GM18909 (cell line): ENCODE measurements around the gene NFE2L1.
A peak's percentile ranks its signal among the peaks of the same experiment; 100 is the strongest.
"Not testable (repeated sequence)": the region's sequence is repeated elsewhere in the genome, so short reads cannot be mapped to it uniquely, and the experiment has no call there.

Experiments
- ATAC-seq: cut with Tn5 transposase; IDR thresholded peaks from one replicate; pipeline ENCODE4 v1.9.1; 2021; ENCODE audit warnings: mild to moderate bottlenecking; ENCODE audit not compliant: unreplicated experiment, poor library complexity

NFE2L1 gene

DNA sequence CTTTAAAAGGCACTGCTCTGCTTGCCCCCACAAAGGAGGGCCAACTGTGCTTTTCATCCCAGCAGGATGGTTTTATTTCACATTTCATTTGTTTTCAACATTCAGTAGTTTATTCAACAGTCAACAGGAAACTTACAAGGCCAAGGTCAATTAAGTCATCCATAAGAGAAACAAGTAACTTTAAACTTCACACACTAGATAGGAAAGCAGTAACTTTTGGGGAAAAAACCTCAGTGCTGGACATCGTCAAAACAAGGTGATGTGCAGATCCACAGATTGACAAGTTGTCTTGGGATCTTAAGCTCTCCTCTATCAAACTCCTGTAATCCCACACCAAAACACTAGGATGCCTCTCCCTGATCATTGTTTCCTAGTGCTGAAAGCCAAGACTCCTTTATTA is 18.5 kb downstream of the NFE2L1 start:
- ATAC-seq = no peak

- no peak for ATAC-seq
Observed at GRCh38 chr17:48067245-48067644, 19.1 kb downstream of the NFE2L1 start.

DNA sequence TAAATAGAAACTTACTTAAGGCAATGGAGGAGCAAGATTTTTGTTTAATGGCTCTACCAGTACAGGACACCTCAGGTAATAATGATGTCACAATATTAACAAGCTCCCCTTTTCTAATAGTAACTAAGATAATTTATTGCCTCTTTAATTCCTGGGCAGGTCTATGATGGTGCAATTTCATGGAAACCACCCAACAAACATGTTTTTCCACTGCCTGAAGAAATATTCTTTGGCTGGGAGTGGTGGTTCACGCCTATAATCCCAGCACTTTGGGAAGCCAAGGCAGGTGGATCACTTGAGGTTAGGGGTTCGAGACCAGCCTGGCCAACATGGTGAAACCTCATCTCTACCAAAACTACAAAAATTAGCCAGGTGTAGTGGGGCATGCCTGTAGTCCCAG is 19.6 kb downstream of the NFE2L1 start:
- ATAC-seq = not testable (repeated sequence)

DNA sequence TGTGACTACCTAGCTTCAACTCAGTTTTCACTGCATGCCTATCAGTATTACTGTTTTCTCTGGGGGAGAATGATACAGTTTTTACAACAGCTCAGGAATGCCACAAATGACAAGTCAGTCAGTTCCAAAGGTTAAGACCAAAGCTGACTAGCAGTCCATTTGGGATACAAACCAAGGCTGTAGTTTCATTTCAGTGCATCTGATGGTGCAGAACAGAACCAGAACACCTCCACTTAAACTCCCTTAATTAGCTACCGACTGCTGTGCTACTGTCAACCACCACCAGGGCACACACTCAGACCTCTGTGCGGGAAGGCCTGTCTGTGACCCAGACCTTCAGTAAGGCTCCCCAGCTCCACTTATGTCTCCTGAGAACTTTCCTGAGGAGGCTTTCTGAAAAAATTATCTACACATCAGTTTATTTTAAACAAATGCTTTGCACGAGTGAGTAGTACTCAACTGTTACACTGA is 20.4 kb downstream of the NFE2L1 start:
- ATAC-seq = no peak

GRCh38 chr17:48070195-48070594 is 22.0 kb downstream of the NFE2L1 start:
- no peak for ATAC-seq

- ATAC-seq = no peak
Observed at GRCh38 chr17:48071654-48072053, 23.5 kb downstream of the NFE2L1 start.

- not testable (repeated sequence) for ATAC-seq
Observed at GRCh38 chr17:48072811-48073210, 24.7 kb downstream of the NFE2L1 start.

DNA sequence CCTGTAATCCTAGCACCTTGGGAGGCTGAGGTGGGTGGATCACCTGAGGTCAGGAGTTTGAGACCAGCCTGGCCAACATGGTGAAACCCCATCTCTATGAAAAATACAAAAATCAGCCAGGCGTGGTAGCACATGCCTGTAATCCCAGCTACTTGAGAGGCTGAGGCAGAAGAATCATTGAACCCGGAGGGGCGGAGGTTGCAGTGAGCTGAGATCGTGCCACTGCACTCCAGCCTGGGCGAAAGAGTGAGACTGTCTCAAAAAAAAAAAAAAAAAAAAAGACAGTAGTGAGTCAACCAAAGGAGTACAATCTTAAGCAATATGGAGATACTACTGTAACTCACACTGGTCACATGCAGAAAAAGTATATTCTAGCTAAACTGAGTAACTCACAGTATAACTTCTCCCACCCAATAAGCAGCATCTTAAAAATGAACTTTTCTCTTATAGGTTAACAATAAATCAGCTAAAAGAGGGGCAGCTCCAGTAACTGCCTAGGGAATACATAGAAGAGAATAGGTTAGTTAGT is 25.5 kb downstream of the NFE2L1 start:
- not testable (repeated sequence) for ATAC-seq

- no peak for ATAC-seq
Observed at GRCh38 chr17:48074322-48075081, 26.3 kb downstream of the NFE2L1 start.

DNA sequence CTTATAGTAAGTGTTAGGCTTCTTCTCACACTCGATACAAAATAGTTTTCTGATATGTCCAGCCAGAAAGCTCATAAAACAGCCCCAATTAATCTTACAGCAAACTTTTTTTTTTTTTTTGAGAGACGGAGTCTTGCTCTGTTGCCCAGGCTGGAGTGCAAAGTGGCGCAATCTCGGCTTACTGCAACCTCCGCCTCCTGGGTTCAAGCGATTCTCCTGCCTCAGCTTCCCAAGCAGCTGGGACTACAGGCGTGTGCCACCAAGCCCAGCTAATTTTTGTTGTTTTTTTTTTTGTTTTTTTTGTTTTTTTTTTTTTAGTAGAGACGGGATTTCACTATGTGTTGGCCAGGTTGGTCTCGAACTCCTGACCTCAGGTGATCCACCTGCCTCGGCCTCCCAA is 29.0 kb downstream of the NFE2L1 start:
- not testable (repeated sequence) for ATAC-seq

DNA sequence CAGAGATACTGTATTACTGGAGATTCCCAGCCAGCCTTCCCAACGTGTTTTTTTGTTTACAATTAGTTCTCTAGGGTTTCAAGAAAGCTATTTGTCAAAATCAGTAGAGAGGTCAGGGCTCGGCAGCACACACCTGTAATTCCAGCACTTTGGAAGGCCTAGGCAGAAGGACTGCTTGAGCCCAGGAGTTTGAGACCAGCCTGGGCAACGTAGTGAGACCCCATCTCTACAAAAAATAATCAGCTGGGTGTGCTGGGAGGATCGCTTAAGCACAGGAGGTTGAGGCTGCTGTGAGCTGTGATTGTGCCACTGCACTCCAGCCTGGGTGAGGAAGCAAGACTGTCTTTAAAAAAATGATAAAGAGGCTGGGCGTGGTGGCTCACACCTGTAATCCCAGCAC is 33.7 kb downstream of the NFE2L1 start:
- ATAC-seq = no peak

DNA sequence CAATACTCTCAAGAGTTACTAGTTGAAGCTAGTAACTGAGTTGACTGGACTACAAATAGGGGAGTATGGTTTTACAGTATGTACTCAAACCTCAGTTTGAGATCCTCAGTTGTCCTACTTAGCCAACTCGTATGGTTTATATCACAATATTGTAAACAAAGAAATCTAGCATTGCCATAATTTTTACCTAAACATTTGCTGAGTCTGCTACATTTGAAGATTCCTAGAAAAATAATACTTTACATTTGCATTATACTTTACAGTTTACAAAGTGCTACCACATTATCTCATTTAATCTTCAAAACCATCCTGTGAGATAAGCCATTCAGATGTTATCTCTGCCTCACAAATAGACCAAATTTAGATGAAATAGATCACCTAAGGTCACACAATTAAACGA is 36.8 kb downstream of the NFE2L1 start:
- ATAC-seq = no peak

DNA sequence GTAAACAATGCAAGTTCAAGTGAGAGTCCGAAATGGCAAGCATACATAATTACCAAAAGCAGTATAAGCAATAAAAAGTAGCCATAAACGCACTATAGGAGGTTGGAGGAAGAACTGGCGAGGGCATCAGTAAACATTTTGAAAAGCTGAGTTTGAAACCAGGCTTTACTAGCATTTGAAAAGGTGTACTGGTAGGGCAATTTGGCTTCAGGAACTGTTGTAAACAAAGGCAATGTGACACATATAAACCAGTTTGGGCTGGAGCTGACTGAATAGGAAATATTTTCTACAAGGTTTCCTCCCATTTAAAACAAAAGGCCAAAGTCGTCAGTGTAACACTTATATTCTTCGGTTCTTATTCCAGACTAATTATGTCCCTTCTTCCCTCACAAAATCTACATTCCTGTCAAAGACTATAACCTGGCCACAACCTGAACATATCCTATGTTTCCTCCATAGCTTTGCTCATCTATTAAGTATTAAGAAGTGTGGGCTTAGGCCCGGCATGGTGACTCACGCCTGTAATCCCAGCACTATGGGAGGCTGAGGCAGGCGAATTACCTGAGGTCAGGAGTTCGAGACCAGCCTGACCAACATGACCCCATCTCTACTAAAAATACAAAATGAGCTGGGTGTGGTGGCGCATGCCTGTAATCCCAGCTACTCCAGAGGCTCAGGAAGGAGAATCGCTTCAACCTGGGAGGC is 45.3 kb downstream of the NFE2L1 start:
- no peak for ATAC-seq

- ATAC-seq = no peak
Observed at GRCh38 chr17:48095611-48096010, 47.5 kb downstream of the NFE2L1 start.

- ATAC-seq = no peak
Observed at GRCh38 chr17:48100160-48100559, 52.0 kb downstream of the NFE2L1 start.

DNA sequence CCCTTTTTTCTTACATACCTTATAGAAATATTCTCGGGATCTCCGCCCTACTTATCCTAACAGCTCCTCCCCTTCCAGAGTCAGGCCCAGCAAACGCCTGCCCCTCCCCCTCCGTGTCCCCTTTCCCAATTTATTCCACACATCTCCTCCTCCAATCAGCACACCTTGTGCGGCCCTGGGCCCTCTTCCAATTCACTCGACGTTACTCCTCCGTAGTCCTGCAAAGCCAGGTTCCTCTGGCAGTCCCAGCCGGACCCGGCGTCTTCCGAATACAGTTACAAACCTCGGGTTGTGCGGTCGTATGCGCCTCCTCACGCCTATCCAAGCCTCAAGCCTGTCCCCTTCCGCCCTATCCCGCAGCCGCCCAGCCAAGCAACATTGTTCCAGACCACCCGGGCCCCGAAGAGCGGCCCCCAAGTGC is 52.4 kb downstream of the NFE2L1 start:
- no peak for ATAC-seq

- peak; percentile 89 for ATAC-seq
Observed at GRCh38 chr17:48101012-48101720, 53.0 kb downstream of the NFE2L1 start, which contains the start of gene CBX1. Gene CBX1, minus strand, starts transcription at chr17:48101478. Its CDS starts 24,474 bp downstream, at chr17:48077004.

- ATAC-seq = no peak
Observed at GRCh38 chr17:48102043-48102750, 54.0 kb downstream of the NFE2L1 start.

GRCh38 chr17:48102798-48103715 is 54.9 kb downstream of the NFE2L1 start:
- ATAC-seq = no peak
